Stimulated activated CD8-positive, alpha-beta memory T cell treated with anti-CD3 and anti-CD28 coated beads, Interleukin-12 subunit alpha, Interleukin-12 subunit beta, amount 100 ng/mL, for 24 hours (primary cell): Measurements from ENCODE around the gene CSRNP3.

ENCODE experiments used
- DNase-seq: peaks from one replicate; pipeline ENCODE4 v3.0.0-alpha.2; 2020; ENCODE audit errors: extremely low read depth

CSRNP3 gene

GRCh38 chr2:165470361-165470760 is 863 bp downstream of the CSRNP3 start:
- DNase-seq, result no peak

GRCh38 chr2:165471349-165471950 is 2.0 kb downstream of the CSRNP3 start:
- no peak for DNase-seq

GRCh38 chr2:165472922-165473321 is 3.4 kb downstream of the CSRNP3 start:
- no peak for DNase-seq

- no peak for DNase-seq
Observed at GRCh38 chr2:165474619-165475276, 5.2 kb downstream of the CSRNP3 start.

GRCh38 chr2:165475277-165476004 is 5.9 kb downstream of the CSRNP3 start:
- no peak for DNase-seq

- DNase-seq, result no peak
Observed at GRCh38 chr2:165479856-165480255, 10.4 kb downstream of the CSRNP3 start.

- DNase-seq, result no peak
Observed at GRCh38 chr2:165494573-165494972, 25.1 kb downstream of the CSRNP3 start.

- DNase-seq, result no peak
Observed at GRCh38 chr2:165497659-165498317, 28.3 kb downstream of the CSRNP3 start.

- no peak for DNase-seq
Observed at GRCh38 chr2:165499131-165499530, 29.6 kb downstream of the CSRNP3 start.

- DNase-seq, result no peak
Observed at GRCh38 chr2:165500001-165500400, 30.5 kb downstream of the CSRNP3 start.

- DNase-seq, result no peak
Observed at GRCh38 chr2:165500816-165501215, 31.3 kb downstream of the CSRNP3 start.

GRCh38 chr2:165505514-165505913 is 36.0 kb downstream of the CSRNP3 start:
- no peak for DNase-seq

GRCh38 chr2:165508927-165509326 is 39.4 kb downstream of the CSRNP3 start:
- DNase-seq, result no peak

- no peak for DNase-seq
Observed at GRCh38 chr2:165513479-165513878, 44.0 kb downstream of the CSRNP3 start.

- no peak for DNase-seq
Observed at GRCh38 chr2:165518611-165519010, 49.1 kb downstream of the CSRNP3 start.

GRCh38 chr2:165522719-165523118 is 53.2 kb downstream of the CSRNP3 start:
- DNase-seq, result no peak

GRCh38 chr2:165524720-165525119 is 55.2 kb downstream of the CSRNP3 start:
- DNase-seq, result no peak

GRCh38 chr2:165528691-165529090 is 59.2 kb downstream of the CSRNP3 start:
- no peak for DNase-seq

GRCh38 chr2:165529130-165529529 is 59.6 kb downstream of the CSRNP3 start:
- DNase-seq, result no peak

- no peak for DNase-seq
Observed at GRCh38 chr2:165533331-165533730, 63.8 kb downstream of the CSRNP3 start.

GRCh38 chr2:165535471-165535870 is 66.0 kb downstream of the CSRNP3 start:
- no peak for DNase-seq

- DNase-seq, result no peak
Observed at GRCh38 chr2:165536851-165537499, 67.5 kb downstream of the CSRNP3 start.
